Fibroblast of lung (primary cell): ENCODE results near the gene ZNF154. TPM values are rescaled to one million over a fixed set of nuclear protein-coding genes. Genes with fewer than 3 reads are reported as not detected.

Source experiments
- DNase-seq, 2 donors: peaks; one replicate each; pipeline versions ENCODE4 v3.0.0 to v3.0.0-alpha.2; 2010; ENCODE audit warnings: low read depth in 2 of 2
- H2AFZ ChIP-seq: 2 replicates; pipeline ENCODE4 v1.5.1; 2012; ENCODE audit warnings: low read length, control low read depth, inconsistent platforms
- H3K27ac ChIP-seq: 2 replicates; pipeline ENCODE4 v1.5.1; 2011; ENCODE audit warnings: low read length, control low read depth; ENCODE audit not compliant: insufficient read depth
- H3K27me3 ChIP-seq: 2 replicates; pipeline ENCODE4 v1.5.1; 2011; ENCODE audit warnings: mild to moderate bottlenecking, low read length; ENCODE audit not compliant: control insufficient read depth, insufficient read depth
- H3K36me3 ChIP-seq: 2 replicates; pipeline ENCODE4 v1.5.1; 2011; ENCODE audit warnings: low read length; ENCODE audit not compliant: control insufficient read depth, insufficient read depth
- H3K4me1 ChIP-seq: 2 replicates; pipeline ENCODE4 v1.5.1; 2011; ENCODE audit warnings: low read length; ENCODE audit not compliant: control insufficient read depth, insufficient read depth; ENCODE audit errors: extremely low read depth
- H3K4me2 ChIP-seq: 2 replicates; pipeline ENCODE4 v1.5.1; 2011; ENCODE audit warnings: low read length, control low read depth; ENCODE audit not compliant: insufficient read depth; ENCODE audit errors: extremely low read depth
- H3K4me3 ChIP-seq, 4 experiments: fragments of 200-600 bp in 1 of 4; sonication (generic) in 1 of 4; replicated peaks in 1 of 4; 2 replicates each; pipeline ENCODE4 v1.5.1; 2011 to 2016; ENCODE audit warnings: low read length in 4 of 4, low read depth in 3 of 4, mild to moderate bottlenecking in 3 of 4, control low read depth in 2 of 4, inconsistent platforms in 1 of 4, mixed read lengths in 1 of 4; ENCODE audit not compliant: insufficient read depth in 1 of 4; ENCODE audit errors: control extremely low read depth in 1 of 4
- H3K79me2 ChIP-seq: 2 replicates; pipeline ENCODE4 v1.5.1; 2012; ENCODE audit warnings: mild to moderate bottlenecking, low read length, inconsistent platforms; ENCODE audit not compliant: control insufficient read depth, insufficient read depth
- H3K9ac ChIP-seq: 2 replicates; pipeline ENCODE4 v1.5.1; 2011; ENCODE audit warnings: mild to moderate bottlenecking, low read length, control low read depth; ENCODE audit not compliant: insufficient read depth
- H3K9me3 ChIP-seq: 2 replicates; pipeline ENCODE4 v1.5.1; 2012; ENCODE audit warnings: low read depth, low read length; ENCODE audit not compliant: control insufficient read depth, insufficient read depth
- H4K20me1 ChIP-seq: 2 replicates; pipeline ENCODE4 v1.5.1; 2011; ENCODE audit warnings: low read length; ENCODE audit not compliant: control insufficient read depth, insufficient read depth; ENCODE audit errors: extremely low read depth
- EZH2 ChIP-seq: IDR thresholded peaks from 2 replicates; pipeline ENCODE4 v1.5.1; 2012; ENCODE audit warnings: low read length, control low read depth, mild to moderate bottlenecking; ENCODE audit errors: missing control alignments
- polyA plus RNA-seq, 2 donors: library from polyadenylated mRNA; depleted of rRNA in 1 of 2; stranded (reverse) in 1 of 2; unstranded in 1 of 2; fragments of >200 nt; gene quantifications; 2 replicates each; pipeline ENCODE4 v1.2.1, GENCODE V29; 2011 to 2012; ENCODE audit warnings: missing spikeins in 1 of 2
- total RNA-seq: library from RNA; depleted of rRNA; stranded (reverse); fragments of >200 nt; gene quantifications from 2 replicates; pipeline ENCODE4 v1.2.1, GENCODE V29; 2014
- TF ChIP-seq, protein P1 (sequence below), 2 donors: IDR thresholded peaks in 1 of 2; conservative IDR thresholded peaks in 1 of 2; 1 replicate in 1 of 2; 2 replicates in 1 of 2; pipeline ENCODE4 v1.5.1; 2011 to 2012; ENCODE audit warnings: low read length in 2 of 2, control low read depth in 1 of 2, inconsistent platforms in 1 of 2, low read depth in 1 of 2, mild to moderate bottlenecking in 1 of 2

Gene ZNF154
- total and polyA plus RNA-seq, 2 donors (not counting 1 experiment from before 2014, with no cell fraction given) = 2.7 to 6.3 TPM

DNA sequence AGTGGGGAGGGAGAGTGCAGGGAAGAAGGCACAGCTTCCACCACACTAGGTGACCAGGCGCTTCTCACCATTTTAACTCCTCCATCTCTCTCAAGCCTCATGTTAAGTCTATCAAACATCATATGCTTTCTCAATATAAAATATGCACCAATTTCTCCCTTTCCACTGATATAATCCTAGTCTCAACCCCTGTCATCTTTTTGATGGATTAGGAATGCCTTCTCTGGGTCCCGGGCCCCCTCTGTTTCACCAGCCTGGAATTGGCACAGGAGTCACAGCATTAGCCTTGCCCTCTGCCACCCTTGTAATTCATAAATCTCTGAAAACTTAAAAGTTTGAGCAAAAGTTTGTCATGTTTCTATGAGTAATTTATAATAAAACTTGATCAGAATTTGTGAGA, 40.4 kb downstream of the ZNF154 start, which contains the start of gene ZSCAN4:
Gene ZSCAN4 (plus strand): TSS at position 301 of the 400 bp plus-strand sequence. CDS start 7,211 bp downstream, outside the sequence.
- Histone ChIP-seq H3K27me3 (no peaks in the 10 kb centered on the region), H3K4me3 (no peak within 1 kb of the TSS), H3K79me2 (no peaks in the 10 kb centered on the region), H3K9ac (no peak within 1 kb of the TSS), H3K9me3 (no peaks in the 10 kb centered on the region), H2AFZ (no peak within 1 kb of the TSS), H3K4me2 (no peak within 1 kb of the TSS), H3K4me1 (no peaks in the 10 kb centered on the region), H3K36me3 (no peaks in the 10 kb centered on the region), H4K20me1 (no peaks in the 10 kb centered on the region), H3K27ac (no peak within 1 kb of the TSS)
- no peak for DNase-seq
- TF ChIP-seq, protein P1, sequence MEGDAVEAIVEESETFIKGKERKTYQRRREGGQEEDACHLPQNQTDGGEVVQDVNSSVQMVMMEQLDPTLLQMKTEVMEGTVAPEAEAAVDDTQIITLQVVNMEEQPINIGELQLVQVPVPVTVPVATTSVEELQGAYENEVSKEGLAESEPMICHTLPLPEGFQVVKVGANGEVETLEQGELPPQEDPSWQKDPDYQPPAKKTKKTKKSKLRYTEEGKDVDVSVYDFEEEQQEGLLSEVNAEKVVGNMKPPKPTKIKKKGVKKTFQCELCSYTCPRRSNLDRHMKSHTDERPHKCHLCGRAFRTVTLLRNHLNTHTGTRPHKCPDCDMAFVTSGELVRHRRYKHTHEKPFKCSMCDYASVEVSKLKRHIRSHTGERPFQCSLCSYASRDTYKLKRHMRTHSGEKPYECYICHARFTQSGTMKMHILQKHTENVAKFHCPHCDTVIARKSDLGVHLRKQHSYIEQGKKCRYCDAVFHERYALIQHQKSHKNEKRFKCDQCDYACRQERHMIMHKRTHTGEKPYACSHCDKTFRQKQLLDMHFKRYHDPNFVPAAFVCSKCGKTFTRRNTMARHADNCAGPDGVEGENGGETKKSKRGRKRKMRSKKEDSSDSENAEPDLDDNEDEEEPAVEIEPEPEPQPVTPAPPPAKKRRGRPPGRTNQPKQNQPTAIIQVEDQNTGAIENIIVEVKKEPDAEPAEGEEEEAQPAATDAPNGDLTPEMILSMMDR (conservative IDR thresholded peaks at IDR 0.05 in 1 of 2, IDR thresholded peaks at IDR 0.05 in 1 of 2; ENCODE audit: low read depth in 1 of 2, low read length in 2 of 2) = no peak
- TF ChIP-seq EZH2 = no peak

DNA sequence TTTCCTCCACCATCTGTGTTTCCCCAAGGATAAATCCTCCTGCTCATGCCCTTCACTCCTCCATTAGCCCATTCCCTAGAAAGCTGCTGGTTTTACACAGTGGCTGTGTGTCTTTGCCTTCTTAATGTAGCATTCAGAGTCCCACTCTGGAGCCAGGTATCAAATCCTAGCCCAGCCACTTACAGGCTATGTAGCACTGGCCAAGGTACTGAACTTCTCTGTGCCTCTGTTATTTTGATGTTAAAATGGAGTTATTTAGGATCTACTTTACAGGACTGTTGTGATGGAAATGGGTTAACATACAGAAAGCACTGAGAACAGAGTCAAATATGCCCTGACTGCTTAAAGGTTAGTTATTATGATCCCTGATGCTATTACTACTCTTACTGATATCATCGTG, 41.8 kb downstream of the ZNF154 start:
- no peaks in the 10 kb centered on the region for H3K36me3 ChIP-seq

DNA sequence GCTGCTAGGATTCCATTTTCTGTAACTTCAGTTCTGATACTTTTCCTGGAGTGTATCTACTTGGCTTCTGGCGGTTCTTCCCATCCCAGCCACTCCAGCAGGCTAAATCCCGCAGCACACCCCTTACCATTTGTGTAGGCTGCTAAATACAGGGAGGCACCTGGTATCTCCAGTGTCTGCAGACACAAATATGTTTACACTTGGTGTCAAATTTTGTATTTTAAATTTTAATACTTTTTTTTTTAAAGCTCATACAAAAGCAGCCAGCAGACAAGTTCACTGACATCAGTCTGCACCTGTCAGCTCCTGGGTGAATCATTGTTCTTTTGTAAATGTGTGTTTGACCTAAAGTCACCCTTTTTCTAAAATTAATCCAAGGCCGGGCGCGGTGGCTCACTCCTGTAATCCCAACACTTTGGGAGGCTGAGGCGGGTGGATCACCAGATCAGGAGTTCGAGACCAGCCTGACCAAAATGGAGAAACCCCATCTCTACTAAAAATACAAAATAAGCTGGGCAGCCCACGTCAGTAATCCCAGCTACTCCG, 43.7 kb downstream of the ZNF154 start:
- Histone ChIP-seq H3K36me3 (no peaks in the 10 kb centered on the region), H3K4me1 (no peaks in the 10 kb centered on the region), H3K79me2 (no peaks in the 10 kb centered on the region), H2AFZ (no peak overlapping the region), H4K20me1 (no peaks in the 10 kb centered on the region), H3K4me3 (no peak overlapping the region), H3K27ac (no peak overlapping the region), H3K9ac (no peak overlapping the region), H3K4me2 (no peak overlapping the region), H3K27me3 (no peaks in the 10 kb centered on the region), H3K9me3 (no peaks in the 10 kb centered on the region)
- TF ChIP-seq, protein P1 (conservative IDR thresholded peaks at IDR 0.05 in 1 of 2, IDR thresholded peaks at IDR 0.05 in 1 of 2; ENCODE audit: low read depth in 1 of 2, low read length in 2 of 2) = no peak
- no peak for TF ChIP-seq EZH2
- DNase-seq = no peak

More for the DNA sequence above, 41.8 kb downstream of the ZNF154 start:
- no peaks in the 10 kb centered on the region for H3K79me2 ChIP-seq
- no peak overlapping the region for H3K27ac ChIP-seq
- H3K9ac ChIP-seq = no peak overlapping the region
- no peaks in the 10 kb centered on the region for H3K27me3 ChIP-seq
- H3K4me2 ChIP-seq = no peak overlapping the region
- H2AFZ ChIP-seq = no peak overlapping the region
- TF ChIP-seq, protein P1 (conservative IDR thresholded peaks at IDR 0.05 in 1 of 2, IDR thresholded peaks at IDR 0.05 in 1 of 2; ENCODE audit: low read depth in 1 of 2, low read length in 2 of 2) = no peak
- no peak for TF ChIP-seq EZH2
- DNase-seq = no peak
- no peak overlapping the region for H3K4me3 ChIP-seq
- no peaks in the 10 kb centered on the region for H4K20me1 ChIP-seq
- H3K4me1 ChIP-seq = no peaks in the 10 kb centered on the region
- H3K9me3 ChIP-seq = no peaks in the 10 kb centered on the region
